C4-2B (cell line): ENCODE measurements around the gene CACNB2.

Experiments used
- ZFX ChIP-seq: fragments of 450-650 bp; IDR thresholded peaks from 2 replicates; pipeline ENCODE4 v1.6.1; 2017
- TF ChIP-seq, protein P1 (sequence below): fragments of 450-650 bp; conservative IDR thresholded peaks from 2 replicates; pipeline ENCODE4 v1.5.1; 2017; ENCODE audit warnings: mild to moderate bottlenecking

DNA sequence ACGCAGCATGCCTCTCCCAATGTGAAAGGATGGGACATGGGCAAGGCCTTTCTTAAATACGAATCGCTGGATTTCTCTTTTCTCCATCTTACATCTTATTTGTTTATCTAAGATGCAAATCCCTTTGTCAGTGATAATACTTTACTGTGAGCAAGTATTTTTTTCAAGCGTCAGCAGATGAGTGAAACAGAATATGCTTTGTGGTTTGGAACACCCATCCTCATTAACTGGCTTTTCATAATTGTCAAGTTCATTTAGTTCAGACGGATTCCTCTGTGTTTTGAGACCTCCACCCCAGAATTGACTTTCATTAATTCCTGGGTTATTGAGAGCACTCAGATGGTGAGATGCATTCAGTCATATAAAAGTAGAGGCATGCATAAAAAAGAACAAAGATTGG is 361.4 kb downstream of the CACNB2 start:
- TF ChIP-seq, protein P1, sequence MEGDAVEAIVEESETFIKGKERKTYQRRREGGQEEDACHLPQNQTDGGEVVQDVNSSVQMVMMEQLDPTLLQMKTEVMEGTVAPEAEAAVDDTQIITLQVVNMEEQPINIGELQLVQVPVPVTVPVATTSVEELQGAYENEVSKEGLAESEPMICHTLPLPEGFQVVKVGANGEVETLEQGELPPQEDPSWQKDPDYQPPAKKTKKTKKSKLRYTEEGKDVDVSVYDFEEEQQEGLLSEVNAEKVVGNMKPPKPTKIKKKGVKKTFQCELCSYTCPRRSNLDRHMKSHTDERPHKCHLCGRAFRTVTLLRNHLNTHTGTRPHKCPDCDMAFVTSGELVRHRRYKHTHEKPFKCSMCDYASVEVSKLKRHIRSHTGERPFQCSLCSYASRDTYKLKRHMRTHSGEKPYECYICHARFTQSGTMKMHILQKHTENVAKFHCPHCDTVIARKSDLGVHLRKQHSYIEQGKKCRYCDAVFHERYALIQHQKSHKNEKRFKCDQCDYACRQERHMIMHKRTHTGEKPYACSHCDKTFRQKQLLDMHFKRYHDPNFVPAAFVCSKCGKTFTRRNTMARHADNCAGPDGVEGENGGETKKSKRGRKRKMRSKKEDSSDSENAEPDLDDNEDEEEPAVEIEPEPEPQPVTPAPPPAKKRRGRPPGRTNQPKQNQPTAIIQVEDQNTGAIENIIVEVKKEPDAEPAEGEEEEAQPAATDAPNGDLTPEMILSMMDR: no peak
- TF ChIP-seq ZFX: no peak
